H1 (cell line): ENCODE measurements around the gene ACSM3. TPM values are rescaled to one million over a fixed set of nuclear protein-coding genes. Genes with fewer than 3 reads are reported as not detected.
"Not testable (repeated sequence)": the region's sequence is repeated elsewhere in the genome, so short reads cannot be mapped to it uniquely, and the experiment has no call there.

Experiments
- CTCF ChIA-PET: fragments of 300-600 bp; sonication (Branson Sonifier 250); formaldehyde crosslinking; loops from one replicate; lab custom pipeline; 2021; ENCODE audit not compliant: partially characterized antibody; lab: Charles Lee
- POLR2A ChIA-PET: fragments of 300-600 bp; sonication (Branson Sonifier 250); formaldehyde crosslinking; loops from one replicate; lab custom pipeline; 2021; ENCODE audit warnings: inconsistent platforms; ENCODE audit not compliant: partially characterized antibody; lab: Charles Lee
- DNase-seq, 2 experiments: peaks; one replicate each; pipeline versions ENCODE4 v3.0.0 to v3.0.0-alpha.2; 2010 to 2022; ENCODE audit warnings: low spot score in 2 of 2, low read depth in 1 of 2, mixed read lengths in 1 of 2
- FAIRE-seq: peaks from 2 replicates; lab custom pipeline; 2011; peaks lifted over from hg19 to GRCh38; lab: Jason Lieb, UNC
- H2AFZ ChIP-seq: 2 replicates; pipeline ENCODE4 v1.8.1; 2012; ENCODE audit warnings: low read length, inconsistent platforms
- H2AK5ac ChIP-seq: 2 replicates; pipeline ENCODE4 v1.6.1; 2013; ENCODE audit warnings: low read depth, low read length
- H2BK120ac ChIP-seq: replicated peaks from 2 replicates; pipeline ENCODE3; 2013; ENCODE audit warnings: low read depth, low read length, inconsistent platforms
- H2BK12ac ChIP-seq: 2 replicates; pipeline ENCODE4 v1.6.1; 2013; ENCODE audit warnings: low read depth, low read length
- H2BK15ac ChIP-seq: 2 replicates; pipeline ENCODE4 v1.6.1; 2013; ENCODE audit warnings: low read length
- H2BK20ac ChIP-seq: 2 replicates; pipeline ENCODE4 v1.6.1; 2013; ENCODE audit warnings: low read length
- H2BK5ac ChIP-seq: 2 replicates; pipeline ENCODE4 v1.6.1; 2013; ENCODE audit warnings: low read depth, low read length
- H3K14ac ChIP-seq: 2 replicates; pipeline ENCODE4 v1.6.1; 2013; ENCODE audit warnings: inconsistent platforms; ENCODE audit not compliant: insufficient read length
- H3K18ac ChIP-seq: 2 replicates; pipeline ENCODE4 v1.6.1; 2013; ENCODE audit warnings: low read length; ENCODE audit errors: extremely low read depth
- H3K23ac ChIP-seq: 2 replicates; pipeline ENCODE4 v1.6.1; 2013; ENCODE audit warnings: inconsistent platforms; ENCODE audit not compliant: insufficient read length
- H3K23me2 ChIP-seq: 2 replicates; pipeline ENCODE4 v1.6.1; 2013; ENCODE audit warnings: low read depth, low read length
- H3K27ac ChIP-seq: 2 replicates; pipeline ENCODE4 v1.6.1; 2011; ENCODE audit warnings: low read depth, low read length, inconsistent platforms
- H3K27me3 ChIP-seq, 4 experiments: replicated peaks in 1 of 4; 1 replicate in 1 of 4; 2 replicates in 3 of 4; pipeline versions ENCODE4 v1.6.1 to v1.8.1; 2011 to 2013; ENCODE audit warnings: low read length in 3 of 4, mild to moderate bottlenecking in 3 of 4, inconsistent platforms in 2 of 4, mixed read lengths in 2 of 4, moderate library complexity in 1 of 4; ENCODE audit not compliant: control insufficient read depth in 3 of 4, insufficient read depth in 3 of 4; ENCODE audit errors: extremely low read depth in 1 of 4
- H3K36me3 ChIP-seq, 4 experiments: 2 replicates each; pipeline versions ENCODE4 v1.6.1 to v1.8.1; 2011 to 2013; ENCODE audit warnings: mild to moderate bottlenecking in 4 of 4, low read length in 3 of 4, moderate library complexity in 2 of 4, control low read depth in 1 of 4, inconsistent platforms in 1 of 4; ENCODE audit not compliant: insufficient read depth in 4 of 4, control insufficient read depth in 2 of 4
- H3K4ac ChIP-seq: replicated peaks from 2 replicates; pipeline ENCODE3; 2013; ENCODE audit warnings: low read length, low read depth, mixed read lengths, inconsistent platforms; ENCODE audit not compliant: insufficient read length
- H3K4me1 ChIP-seq, 4 experiments: replicated peaks in 1 of 4; 1 replicate in 1 of 4; 2 replicates in 3 of 4; pipeline versions ENCODE4 v1.6.1 to v1.8.1; 2011 to 2013; ENCODE audit warnings: low read length in 3 of 4, inconsistent platforms in 2 of 4, mixed read lengths in 1 of 4; ENCODE audit not compliant: insufficient read depth in 4 of 4, control insufficient read depth in 3 of 4
- H3K4me2 ChIP-seq, 2 experiments: 2 replicates each; pipeline versions ENCODE4 v1.6.1 to v1.8.1; 2011 to 2013; ENCODE audit warnings: low read depth in 2 of 2, low read length in 2 of 2, control low read depth in 1 of 2, inconsistent platforms in 1 of 2, mild to moderate bottlenecking in 1 of 2; ENCODE audit not compliant: insufficient read depth in 1 of 2
- H3K4me3 ChIP-seq, 4 experiments: fragments of 200-600, 300-600 bp in 1 of 4; sonication (generic), shearing (Covaris generic), sonication (Bioruptor Twin) in 1 of 4; 2 replicates each; pipeline versions ENCODE4 v1.5.1 to v1.8.1; 2011 to 2016; ENCODE audit warnings: low read length in 4 of 4, low read depth in 3 of 4, control low read depth in 2 of 4, inconsistent platforms in 2 of 4, mild to moderate bottlenecking in 2 of 4, mixed read lengths in 1 of 4, moderate library complexity in 1 of 4; ENCODE audit not compliant: insufficient read depth in 2 of 4; ENCODE audit errors: extremely low read depth in 1 of 4
- H3K56ac ChIP-seq: replicated peaks from 2 replicates; pipeline ENCODE3; 2013; ENCODE audit warnings: low read depth, mild to moderate bottlenecking, mixed read lengths, low read length, inconsistent platforms; ENCODE audit not compliant: insufficient read length
- H3K79me1 ChIP-seq: 2 replicates; pipeline ENCODE4 v1.6.1; 2013; ENCODE audit warnings: low read depth, low read length, control low read depth
- H3K79me2 ChIP-seq, 2 experiments: 2 replicates each; pipeline versions ENCODE4 v1.6.1 to v1.8.1; 2012 to 2013; ENCODE audit warnings: low read length in 2 of 2, mild to moderate bottlenecking in 2 of 2, inconsistent platforms in 1 of 2; ENCODE audit not compliant: insufficient read depth in 2 of 2, control insufficient read depth in 1 of 2
- H3K9ac ChIP-seq, 4 experiments: replicated peaks in 1 of 4; 1 replicate in 1 of 4; 2 replicates in 3 of 4; pipeline versions ENCODE4 v1.6.1 to v1.8.1; 2011 to 2013; ENCODE audit warnings: low read depth in 3 of 4, low read length in 3 of 4, control low read depth in 2 of 4, mild to moderate bottlenecking in 2 of 4, moderate library complexity in 2 of 4, inconsistent platforms in 1 of 4; ENCODE audit errors: extremely low read depth in 1 of 4
- H3K9me3 ChIP-seq, 2 experiments: 2 replicates each; pipeline versions ENCODE4 v1.6.1 to v1.8.1; 2012 to 2013; ENCODE audit warnings: mild to moderate bottlenecking in 2 of 2, moderate library complexity in 2 of 2, control low read depth in 1 of 2, inconsistent platforms in 1 of 2, low read depth in 1 of 2, low read length in 1 of 2, mixed read lengths in 1 of 2; ENCODE audit not compliant: insufficient read depth in 2 of 2
- H4K20me1 ChIP-seq, 2 experiments: replicated peaks in 1 of 2; 2 replicates each; pipeline versions ENCODE3 to v1.8.1; 2011 to 2013; ENCODE audit warnings: inconsistent platforms in 2 of 2, low read length in 2 of 2, mild to moderate bottlenecking in 1 of 2; ENCODE audit not compliant: insufficient read depth in 2 of 2, control insufficient read depth in 1 of 2
- H4K5ac ChIP-seq: 2 replicates; pipeline ENCODE4 v1.6.1; 2013; ENCODE audit warnings: low read length, low read depth, mixed read lengths, inconsistent platforms; ENCODE audit not compliant: insufficient read length
- H4K8ac ChIP-seq: 2 replicates; pipeline ENCODE4 v1.8.0; 2013; ENCODE audit warnings: mild to moderate bottlenecking, moderate library complexity, low read length, inconsistent platforms; ENCODE audit not compliant: insufficient read depth; ENCODE audit errors: extremely low read depth
- H4K91ac ChIP-seq: replicated peaks from 2 replicates; pipeline ENCODE3; 2013; ENCODE audit warnings: low read length, mixed read lengths, inconsistent platforms; ENCODE audit not compliant: insufficient read length
- BRCA1 ChIP-seq: IDR thresholded peaks from 2 replicates; pipeline ENCODE4 v1.6.1; 2012; ENCODE audit warnings: low read depth, low read length, improper control_type of control experiment
- EZH2 ChIP-seq: fragments of 200-600 bp; sonication (generic); IDR thresholded peaks from 2 replicates; pipeline ENCODE4 v1.7.1; 2012; ENCODE audit warnings: low read depth, mild to moderate bottlenecking, moderate library complexity, low read length, inconsistent platforms; ENCODE audit not compliant: severe bottlenecking
- JUN ChIP-seq: IDR thresholded peaks from 2 replicates; pipeline ENCODE4 v1.6.1; 2011; ENCODE audit warnings: low read depth, mild to moderate bottlenecking, improper control_type of control experiment, low read length
- KDM1A ChIP-seq: fragments of 200-600, 300-600 bp; sonication (generic); IDR thresholded peaks from 2 replicates; pipeline ENCODE4 v1.7.1; 2016; ENCODE audit warnings: mild to moderate bottlenecking, low read length, borderline replicate concordance
- POU5F1 ChIP-seq: IDR thresholded peaks from 2 replicates; pipeline ENCODE4 v1.6.1; 2011; ENCODE audit warnings: low read depth, mild to moderate bottlenecking, low read length, moderate library complexity
- RBBP5 ChIP-seq: IDR thresholded peaks from 2 replicates; pipeline ENCODE4 v1.7.1; 2012; ENCODE audit warnings: low read depth, mild to moderate bottlenecking, inconsistent platforms, low read length, moderate library complexity, borderline replicate concordance
- WGBS, 2 experiments: shearing (Covaris generic) in 1 of 2; methylation state at CpG; one replicate each; pipeline versions ENCODE4 v1.1.6 to v1.1.7; 2013 to 2015; ENCODE audit warnings: low lambda C conversion rate in 2 of 2, mixed read lengths in 2 of 2, inconsistent platforms in 1 of 2, low coverage in 1 of 2, missing lambda C conversion rate in 1 of 2; ENCODE audit not compliant: insufficient replicate concordance in 2 of 2, insufficient coverage in 1 of 2, insufficient read length in 1 of 2; ENCODE audit errors: extremely low coverage in 1 of 2, missing lambda C conversion rate in 1 of 2; 5-methylcytosine and 5-hydroxymethylcytosine counted together
- polyA plus RNA-seq, 7 experiments: library from polyadenylated mRNA; depleted of rRNA in 3 of 7; stranded (reverse) in 5 of 7; unstranded in 2 of 7; fragments of >200 nt in 5 of 7; fragments of 200-250 nt in 2 of 7; gene quantifications; 1 replicate in 5 of 7; 2 replicates in 1 of 7; 4 replicates in 1 of 7; pipeline versions ENCODE4 v1.2.1 to v1.2.3, GENCODE V29; 2011 to 2013; ENCODE audit warnings: missing spikeins in 2 of 7, mixed read lengths in 2 of 7
- total RNA-seq: library from RNA; stranded (reverse); fragmentation: NEBNext Ultra II Directional; extraction: Animal tissue kit (Norgen Biotek cat#: 25700); gene quantifications from 2 replicates; pipeline ENCODE4 v1.2.1, GENCODE V29; 2021

The ACSM3 gene
- total and polyA plus RNA-seq, 2 of the 8 experiments (the other 6 are each of a cell fraction or from before 2014, with no cell fraction given) = 5.7 to 6.2 TPM

DNA sequence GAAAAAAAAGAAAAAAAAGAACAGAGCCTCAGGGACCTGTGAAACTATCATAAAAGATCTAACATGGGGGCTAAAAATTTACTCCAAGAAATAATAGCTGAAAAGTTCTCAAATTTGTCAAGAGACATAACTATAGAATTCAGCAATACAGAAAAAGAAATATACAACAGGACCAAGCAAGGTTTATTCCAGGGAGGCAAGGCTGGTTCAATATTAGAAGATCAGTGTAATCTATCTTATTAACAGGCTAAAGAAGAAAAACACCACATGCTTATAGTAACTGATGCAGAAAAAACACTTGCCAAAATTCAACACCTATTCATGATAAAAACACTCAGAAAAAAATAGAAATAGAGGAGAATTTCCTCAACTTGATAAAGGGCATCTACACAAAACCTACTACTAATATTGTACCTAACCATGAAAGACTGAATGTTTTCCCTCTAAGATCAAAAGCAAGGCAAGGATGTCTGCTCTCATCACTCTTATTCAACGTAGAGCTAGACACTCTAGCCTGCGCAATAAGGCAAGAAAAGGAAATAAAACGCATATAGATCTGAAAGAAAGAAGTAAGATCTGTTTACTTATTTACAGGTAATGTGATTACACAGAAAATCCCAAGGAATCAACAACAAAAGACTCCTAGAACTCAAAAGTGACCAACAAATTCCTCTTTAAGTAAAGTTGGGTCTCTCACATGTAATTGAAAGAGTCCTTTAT lies 1.2 kb upstream of the ACSM3 start (continued):
- TF ChIP-seq KDM1A (no peak), RBBP5 (no peak), POU5F1 (no peak), EZH2 (no peak), JUN (no peak), BRCA1 (no peak)

DNA sequence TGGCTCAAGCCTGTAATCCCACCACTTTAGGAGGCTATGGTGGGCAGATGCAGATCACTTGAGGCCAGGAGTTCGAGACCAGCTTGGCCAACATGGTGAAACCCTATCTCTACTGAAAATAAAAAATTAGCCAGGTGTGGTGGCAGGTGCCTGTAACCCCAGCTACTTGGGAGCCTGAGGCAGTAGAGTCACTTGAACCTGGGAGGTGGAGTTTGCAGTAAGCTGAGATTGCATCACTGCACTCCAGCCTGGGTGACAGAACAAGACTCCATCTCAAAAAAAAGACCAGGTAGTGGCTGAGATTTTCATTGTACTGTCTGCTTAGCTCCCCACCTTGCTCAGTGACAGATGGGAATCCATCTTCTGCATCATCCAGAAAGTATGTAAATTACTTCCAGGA lies 634 bp downstream of the ACSM3 start:
- Histone ChIP-seq H3K4me2 (peak overlapping the region in 1 of 2 experiments; percentile 96; a peak in 2 of 4 replicates), H3K4me3 (peak overlapping the region in 1 of 4 experiments; percentile 63; a peak in 1 of 8 replicates)
- not testable (repeated sequence) for H4K20me1 ChIP-seq, H4K91ac ChIP-seq, H3K27ac ChIP-seq, H3K4ac ChIP-seq, H4K8ac ChIP-seq, H3K4me1 ChIP-seq, H3K56ac ChIP-seq, H3K79me2 ChIP-seq, H2BK12ac ChIP-seq, DNase-seq, H3K23ac ChIP-seq, H2AFZ ChIP-seq, H3K36me3 ChIP-seq, H2BK20ac ChIP-seq, FAIRE-seq, H3K23me2 ChIP-seq, H3K18ac ChIP-seq, H3K9ac ChIP-seq, H2BK5ac ChIP-seq, H2AK5ac ChIP-seq, H2BK15ac ChIP-seq, H3K27me3 ChIP-seq, H3K79me1 ChIP-seq, H3K9me3 ChIP-seq, H4K5ac ChIP-seq, H2BK120ac ChIP-seq, H3K14ac ChIP-seq
- CTCF ChIA-PET = interaction anchor here (1.4 to 1.8 kb wide), 3 partner anchors 10 to 379 kb away, joined by 3 to 12 read pairs (median 3); no protein-coding TSS in a partner anchor
- 85% methylated on average over 1 of the region's 1 CpG; no CpG with 5 or more reads in 1 of the 2 experiments for WGBS, 2 experiments
- POLR2A ChIA-PET = interaction anchor here (1.7 to 1.9 kb wide), 2 partner anchors 10 to 40 kb away, joined by 5 to 6 read pairs; no protein-coding TSS in a partner anchor
